Naive thymus-derived CD8-positive, alpha-beta T cell (primary cell): ENCODE data around the gene TRABD2A. TPM values are rescaled to one million over a fixed set of nuclear protein-coding genes. Genes with fewer than 3 reads are reported as not detected.
"Not testable (repeated sequence)": the region's sequence is repeated elsewhere in the genome, so short reads cannot be mapped to it uniquely, and the experiment has no call there.

Source experiments
- ATAC-seq, 2 donors: fragments of 150-1000 bp; cut with Tn5 transposase in 1 of 2; sonication (Bioruptor Pico), chemical (Tn5 transposase) in 1 of 2; 1 replicate in 1 of 2; 2 replicates in 1 of 2; pipeline ENCODE4 v1.10.0; 2021; ENCODE audit warnings: mild to moderate bottlenecking in 2 of 2, moderate library complexity in 2 of 2
- POLR2A ChIA-PET: fragments of 350-600 bp; sonication (Branson Sonifier 250); formaldehyde crosslinking; loops from one replicate; lab custom pipeline; 2021; ENCODE audit warnings: antibody characterized with exemption; lab: Charles Lee
- DNase-seq, 10 donors: peaks; one replicate each; pipeline versions ENCODE4 v3.0.0 to v3.0.0-alpha.2; 2020 to 2022
- H3K27ac Mint-ChIP-seq, 10 donors: one replicate each; pipeline ENCODE4 v1.8.0; 2020 to 2022; ENCODE audit warnings: mild to moderate bottlenecking in 10 of 10, mixed read lengths in 10 of 10, moderate library complexity in 4 of 10, inconsistent platforms in 1 of 10
- H3K27me3 Mint-ChIP-seq, 5 donors: one replicate each; pipeline ENCODE4 v1.8.0; 2021 to 2022; ENCODE audit warnings: mixed read lengths in 5 of 5
- H3K36me3 Mint-ChIP-seq, 3 donors: one replicate each; pipeline ENCODE4 v1.8.0; 2020 to 2022; ENCODE audit warnings: mixed read lengths in 3 of 3, mild to moderate bottlenecking in 2 of 3, inconsistent platforms in 1 of 3
- H3K4me1 Mint-ChIP-seq, 4 donors: one replicate each; pipeline ENCODE4 v1.8.0; 2021 to 2022; ENCODE audit warnings: mixed read lengths in 4 of 4
- H3K4me3 Mint-ChIP-seq, 10 donors: one replicate each; pipeline ENCODE4 v1.8.0; 2020 to 2022; ENCODE audit warnings: mild to moderate bottlenecking in 10 of 10, mixed read lengths in 10 of 10, moderate library complexity in 6 of 10, inconsistent platforms in 1 of 10
- H3K9me3 Mint-ChIP-seq, 9 donors: one replicate each; pipeline ENCODE4 v1.8.0; 2020 to 2022; ENCODE audit warnings: mixed read lengths in 9 of 9, mild to moderate bottlenecking in 3 of 9, inconsistent platforms in 1 of 9, moderate library complexity in 1 of 9
- polyA plus RNA-seq, 3 donors: library from polyadenylated mRNA; unstranded; fragments of 300-500 nt; fragmentation: Illumina TruSeq; gene quantifications; one replicate each; pipeline ENCODE4 v1.2.3, GENCODE V29; 2021
- total RNA-seq, 8 experiments: library from RNA in 2 of 8; stranded (reverse) in 2 of 8; gene quantifications; one replicate each; pipeline ENCODE4 v1.2.3 and lab custom pipeline; 2021 to 2026

Gene TRABD2A
- total and polyA plus RNA-seq, 5 experiments from 2014 or later, result 70.1 to 173 (median 165) TPM

- Mint-ChIP-seq H3K9me3 (peaks cover 21 to 65% (median 49%) of the 10 kb centered on the region in 9 donors), H3K4me3 (no peak overlapping the region), H3K27ac (peak overlapping the region in 1 of 10 donors; percentile 28), H3K4me1 (peaks cover 15 to 35% (median 32%) of the 10 kb centered on the region in 4 donors), H3K27me3 (no peaks in the 10 kb centered on the region), H3K36me3 (peaks cover 3 to 60% (median 48%) of the 10 kb centered on the region in 3 donors)
- DNase-seq (no peak), ATAC-seq (no peak)
- POLR2A ChIA-PET, result no interaction called here
Observed at GRCh38 chr2:84776011-84776410, 104.9 kb downstream of the TRABD2A start.

- Mint-ChIP-seq H3K4me1 (peaks cover 0 to 11% (median 8%) of the 10 kb centered on the region in 4 donors), H3K9me3 (peaks cover 24 to 81% (median 47%) of the 10 kb centered on the region in 9 donors), H3K36me3 (peaks cover 3 to 74% (median 66%) of the 10 kb centered on the region in 3 donors)
- ATAC-seq, H3K27ac Mint-ChIP-seq, DNase-seq, POLR2A ChIA-PET, H3K4me3 Mint-ChIP-seq, H3K27me3 Mint-ChIP-seq: not testable (repeated sequence)
Observed at GRCh38 chr2:84773562-84773961, 107.3 kb downstream of the TRABD2A start.

Other genes starting within 250 kb of the TRABD2A start
- gene TMSB10, start 24.6 kb upstream of the TRABD2A start, total RNA-seq, result 1,000 to 10,000 TPM; 1,479 to 1,535 TPM
- 1,000 to 10,000 TPM; 6,950 to 8,855 (median 7,882) TPM for gene TMSB10, start 24.6 kb upstream of the TRABD2A start, polyA plus RNA-seq
- 10 to 100 TPM; 69.0 to 74.8 TPM for gene KCMF1, start 90.1 kb upstream of the TRABD2A start, total RNA-seq
- 10 to 100 TPM; 13.3 to 30.2 (median 28.1) TPM for gene KCMF1, start 90.1 kb upstream of the TRABD2A start, polyA plus RNA-seq